Gastrocnemius medialis (tissue), 4 donors: ENCODE data around the gene AGAP9. TPM values are rescaled to one million over a fixed set of nuclear protein-coding genes. Genes with fewer than 3 reads are reported as not detected.
"Not testable (repeated sequence)": the region's sequence is repeated elsewhere in the genome, so short reads cannot be mapped to it uniquely, and the experiment has no call there.

Experiments used
- ATAC-seq, 2 donors: fragments of 150-250 bp; one replicate each; pipeline ENCODE4 v1.9.1; 2016
- DNase-seq, 2 donors: peaks; one replicate each; pipeline ENCODE4 v3.0.0-alpha.2; 2019
- H3K27ac ChIP-seq, 4 donors: fragments of 200-600 bp; sonication (generic); 1 replicate in 1 of 4; 2 replicates in 3 of 4; pipeline ENCODE4 v1.5.1; 2016 to 2018; ENCODE audit warnings: mild to moderate bottlenecking in 2 of 4, moderate library complexity in 1 of 4
- H3K27me3 ChIP-seq, 3 donors: fragments of 200-600 bp; sonication (generic) in 2 of 3; 1 replicate in 1 of 3; 2 replicates in 2 of 3; pipeline versions ENCODE4 v1.5.1 to v1.6.0; 2016 to 2019; ENCODE audit warnings: mild to moderate bottlenecking in 1 of 3, moderate library complexity in 1 of 3
- H3K36me3 ChIP-seq, 2 donors: fragments of 200-600 bp; sonication (generic) in 1 of 2; one replicate each; pipeline ENCODE4 v1.5.1; 2017 to 2018
- H3K4me1 ChIP-seq, 2 donors: fragments of 200-600 bp; sonication (generic) in 1 of 2; one replicate each; pipeline ENCODE4 v1.5.1; 2016 to 2017; ENCODE audit warnings: mild to moderate bottlenecking in 2 of 2
- H3K4me3 ChIP-seq, 4 donors: fragments of 200-600 bp; sonication (generic) in 3 of 4; 1 replicate in 1 of 4; 2 replicates in 3 of 4; pipeline ENCODE4 v1.5.1; 2016 to 2019; ENCODE audit warnings: mild to moderate bottlenecking in 2 of 4
- H3K9me3 ChIP-seq, 3 donors: fragments of 200-600 bp; sonication (generic) in 2 of 3; 1 replicate in 1 of 3; 2 replicates in 2 of 3; pipeline ENCODE4 v1.5.1; 2016 to 2019
- in situ Hi-C, 4 donors: fragments of 200-750 bp; cut with MboI; loops; one replicate each; pipeline versions ENCODE4 v1.15.0 to v1.8.0; 2017; ENCODE audit warnings: low sequenced_read_pairs in 4 of 4
- intact Hi-C: fragments of 100-400 bp; cut with DNase I; formaldehyde crosslinking; loops from one replicate; pipeline ENCODE4 v1.15.1; 2023; ENCODE audit warnings: low total_unique reads
- total RNA-seq, 4 donors: library from RNA; depleted of rRNA; stranded (reverse); fragments of >200 nt; gene quantifications; one replicate each; pipeline versions ENCODE4 v1.1.0 to v1.2.3, GENCODE V29; 2016

AGAP9 gene
- total RNA-seq, 4 donors from 2014 or later = 0.26 to 3.9 (median 1.1) TPM

GRCh38 chr10:47483923-47484322 is 39.5 kb downstream of the AGAP9 start, which contains the start of gene ANXA8:
ANXA8 (minus strand) TSS chr10:47484115; CDS start chr10:47483933, 182 bp downstream.
- in situ Hi-C loops = not testable (repeated sequence)

GRCh38 chr10:47482367-47482766 is 41.1 kb downstream of the AGAP9 start:
- DNase-seq, H3K27ac ChIP-seq, H3K36me3 ChIP-seq, intact Hi-C loops, H3K4me3 ChIP-seq, H3K4me1 ChIP-seq, H3K9me3 ChIP-seq, in situ Hi-C loops, ATAC-seq, H3K27me3 ChIP-seq: not testable (repeated sequence)

More at GRCh38 chr10:47483923-47484322, 39.5 kb downstream of the AGAP9 start, which contains the start of gene ANXA8:
- H3K4me3 ChIP-seq, H3K27ac ChIP-seq, H3K36me3 ChIP-seq, H3K27me3 ChIP-seq, DNase-seq, intact Hi-C loops, ATAC-seq, H3K9me3 ChIP-seq, H3K4me1 ChIP-seq: not testable (repeated sequence)

GRCh38 chr10:47481768-47482181 is 41.7 kb downstream of the AGAP9 start:
- intact Hi-C loops, H3K4me3 ChIP-seq, H3K27me3 ChIP-seq, DNase-seq, ATAC-seq, H3K36me3 ChIP-seq, H3K4me1 ChIP-seq, in situ Hi-C loops, H3K27ac ChIP-seq, H3K9me3 ChIP-seq: not testable (repeated sequence)

- H3K9me3 ChIP-seq, H3K27ac ChIP-seq, H3K36me3 ChIP-seq, DNase-seq, in situ Hi-C loops, H3K4me3 ChIP-seq, H3K4me1 ChIP-seq, H3K27me3 ChIP-seq, ATAC-seq, intact Hi-C loops: not testable (repeated sequence)
Observed at GRCh38 chr10:47481182-47481766, 42.2 kb downstream of the AGAP9 start.

GRCh38 chr10:47480133-47480532 is 43.3 kb downstream of the AGAP9 start:
- H3K36me3 ChIP-seq, ATAC-seq, in situ Hi-C loops, H3K4me1 ChIP-seq, H3K9me3 ChIP-seq, intact Hi-C loops, H3K27ac ChIP-seq, DNase-seq, H3K27me3 ChIP-seq, H3K4me3 ChIP-seq: not testable (repeated sequence)

GRCh38 chr10:47478114-47478513 is 45.3 kb downstream of the AGAP9 start:
- DNase-seq = not testable (repeated sequence)

GRCh38 chr10:47477078-47477477 is 46.4 kb downstream of the AGAP9 start:
- ATAC-seq, H3K9me3 ChIP-seq, H3K4me3 ChIP-seq, H3K27me3 ChIP-seq, H3K4me1 ChIP-seq, intact Hi-C loops, in situ Hi-C loops, H3K27ac ChIP-seq, DNase-seq, H3K36me3 ChIP-seq: not testable (repeated sequence)

More at GRCh38 chr10:47478114-47478513, 45.3 kb downstream of the AGAP9 start:
- in situ Hi-C loops, H3K4me1 ChIP-seq, H3K9me3 ChIP-seq, intact Hi-C loops, H3K36me3 ChIP-seq, H3K4me3 ChIP-seq, ATAC-seq, H3K27me3 ChIP-seq, H3K27ac ChIP-seq: not testable (repeated sequence)

GRCh38 chr10:47475101-47475500 is 48.3 kb downstream of the AGAP9 start:
- H3K4me3 ChIP-seq, H3K27me3 ChIP-seq, ATAC-seq, H3K4me1 ChIP-seq, in situ Hi-C loops, intact Hi-C loops, H3K9me3 ChIP-seq, H3K27ac ChIP-seq, H3K36me3 ChIP-seq, DNase-seq: not testable (repeated sequence)

GRCh38 chr10:47473516-47473915 is 49.9 kb downstream of the AGAP9 start:
- H3K4me3 ChIP-seq, DNase-seq, intact Hi-C loops, H3K36me3 ChIP-seq, H3K9me3 ChIP-seq, in situ Hi-C loops, H3K27ac ChIP-seq, H3K27me3 ChIP-seq, ATAC-seq, H3K4me1 ChIP-seq: not testable (repeated sequence)

GRCh38 chr10:47472647-47473046 is 50.8 kb downstream of the AGAP9 start:
- H3K4me1 ChIP-seq, ATAC-seq, intact Hi-C loops, H3K9me3 ChIP-seq, in situ Hi-C loops, H3K27ac ChIP-seq, H3K36me3 ChIP-seq, H3K4me3 ChIP-seq, DNase-seq, H3K27me3 ChIP-seq: not testable (repeated sequence)

GRCh38 chr10:47472072-47472471 is 51.4 kb downstream of the AGAP9 start:
- ATAC-seq, in situ Hi-C loops, intact Hi-C loops: not testable (repeated sequence)

GRCh38 chr10:47468731-47469528 is 54.5 kb downstream of the AGAP9 start:
- H3K27ac ChIP-seq, H3K4me1 ChIP-seq, H3K9me3 ChIP-seq, H3K4me3 ChIP-seq, ATAC-seq, H3K36me3 ChIP-seq, intact Hi-C loops, H3K27me3 ChIP-seq, DNase-seq, in situ Hi-C loops: not testable (repeated sequence)

More at GRCh38 chr10:47472072-47472471, 51.4 kb downstream of the AGAP9 start:
- H3K4me1 ChIP-seq, H3K4me3 ChIP-seq, H3K27me3 ChIP-seq, H3K27ac ChIP-seq, H3K9me3 ChIP-seq, DNase-seq, H3K36me3 ChIP-seq: not testable (repeated sequence)
